B cell (primary cell): Measurements from ENCODE around the gene KRTAP5-7.
"Not testable (repeated sequence)": the region's sequence is repeated elsewhere in the genome, so short reads cannot be mapped to it uniquely, and the experiment has no call there.

Source experiments
- CTCF ChIP-seq: fragments of 200-600 bp; IDR thresholded peaks from one replicate; pipeline ENCODE4 v1.8.0; 2022; ENCODE audit warnings: antibody characterized with exemption, mild to moderate bottlenecking
- EZH2 ChIP-seq: IDR thresholded peaks from 2 replicates; pipeline ENCODE4 v1.6.1; 2012; ENCODE audit warnings: borderline replicate concordance, low read depth, mild to moderate bottlenecking, moderate library complexity, low read length; ENCODE audit not compliant: insufficient read depth, poor library complexity, severe bottlenecking

GRCh38 chr11:71534711-71535608 lies 7.9 kb downstream of the KRTAP5-7 start:
- TF ChIP-seq CTCF, EZH2: not testable (repeated sequence)
